Keratinocyte (primary cell): ENCODE measurements around the gene OR10K2. TPM values are rescaled to one million over a fixed set of nuclear protein-coding genes. Genes with fewer than 3 reads are reported as not detected.

ENCODE experiments used
- DNase-seq: peaks from one replicate; pipeline ENCODE4 v3.0.0-alpha.2; 2011; ENCODE audit warnings: low read depth, missing footprints, low spot score
- FAIRE-seq: peaks from 2 replicates; lab custom pipeline; 2011; peaks lifted over from hg19 to GRCh38; lab: Jason Lieb, UNC
- H2AFZ ChIP-seq: 2 replicates; pipeline ENCODE4 v1.6.0; 2012; ENCODE audit warnings: low read length, control low read depth, inconsistent platforms; ENCODE audit not compliant: control insufficient read depth
- H3K27ac ChIP-seq: 2 replicates; pipeline ENCODE4 v1.5.1; 2011; ENCODE audit warnings: low read length; ENCODE audit not compliant: control insufficient read depth, insufficient read depth
- H3K27me3 ChIP-seq: 3 replicates; pipeline ENCODE4 v1.6.0; 2011; ENCODE audit warnings: low read length; ENCODE audit not compliant: control insufficient read depth, insufficient read depth; ENCODE audit errors: extremely low read depth
- H3K36me3 ChIP-seq, 2 experiments: 2 replicates in 1 of 2; 3 replicates in 1 of 2; pipeline ENCODE4 v1.5.1; 2011; ENCODE audit warnings: low read length in 2 of 2, mild to moderate bottlenecking in 1 of 2; ENCODE audit not compliant: control insufficient read depth in 2 of 2, insufficient read depth in 2 of 2; ENCODE audit errors: extremely low read depth in 1 of 2
- H3K4me1 ChIP-seq: 3 replicates; pipeline ENCODE4 v1.5.1; 2011; ENCODE audit warnings: low read length; ENCODE audit not compliant: control insufficient read depth, insufficient read depth; ENCODE audit errors: extremely low read depth
- H3K4me2 ChIP-seq: 3 replicates; pipeline ENCODE4 v1.6.0; 2011; ENCODE audit warnings: low read depth, low read length; ENCODE audit not compliant: control insufficient read depth, insufficient read depth; ENCODE audit errors: extremely low read depth
- H3K4me3 ChIP-seq, 3 experiments: fragments of 200-600 bp in 1 of 3; sonication (generic) in 1 of 3; 2 replicates in 2 of 3; 3 replicates in 1 of 3; pipeline ENCODE4 v1.5.1; 2011 to 2016; ENCODE audit warnings: low read length in 3 of 3, mild to moderate bottlenecking in 3 of 3, control low read depth in 2 of 3, inconsistent platforms in 1 of 3, low read depth in 1 of 3, mixed read lengths in 1 of 3, mixed run types in 1 of 3, moderate library complexity in 1 of 3; ENCODE audit not compliant: control insufficient read depth in 2 of 3, insufficient read depth in 2 of 3; ENCODE audit errors: extremely low read depth in 1 of 3
- H3K79me2 ChIP-seq: 2 replicates; pipeline ENCODE4 v1.6.0; 2012; ENCODE audit warnings: low read length; ENCODE audit not compliant: control insufficient read depth, insufficient read depth
- H3K9ac ChIP-seq: 3 replicates; pipeline ENCODE4 v1.6.0; 2011; ENCODE audit warnings: low read length; ENCODE audit not compliant: control insufficient read depth, insufficient read depth; ENCODE audit errors: extremely low read depth
- H3K9me1 ChIP-seq: 3 replicates; pipeline ENCODE4 v1.6.0; 2011; ENCODE audit warnings: low read length; ENCODE audit not compliant: control insufficient read depth, insufficient read depth; ENCODE audit errors: extremely low read depth
- H3K9me3 ChIP-seq: 2 replicates; pipeline ENCODE4 v1.5.1; 2012; ENCODE audit warnings: low read depth, low read length; ENCODE audit not compliant: control insufficient read depth
- H4K20me1 ChIP-seq: 3 replicates; pipeline ENCODE4 v1.6.0; 2011; ENCODE audit warnings: low read length; ENCODE audit not compliant: control insufficient read depth, insufficient read depth; ENCODE audit errors: extremely low read depth
- CTCF ChIP-seq, 3 experiments: IDR thresholded peaks in 1 of 3; conservative IDR thresholded peaks in 1 of 3; optimal IDR thresholded peaks in 1 of 3; 2 replicates in 2 of 3; 3 replicates in 1 of 3; pipeline versions ENCODE3 to v1.5.1; 2011; ENCODE audit warnings: low read length in 3 of 3, mild to moderate bottlenecking in 3 of 3, moderate library complexity in 2 of 3, control low read depth in 1 of 3, inconsistent platforms in 1 of 3; ENCODE audit not compliant: insufficient read depth in 2 of 3; ENCODE audit errors: extremely low read depth in 1 of 3
- EZH2 ChIP-seq: IDR thresholded peaks from one replicate; pipeline ENCODE4 v1.6.1; 2012; ENCODE audit warnings: inconsistent platforms, mild to moderate bottlenecking, low read length, moderate library complexity
- dilution Hi-C: fragments of 300-500 bp; cut with MboI; formaldehyde crosslinking; loops from one replicate; pipeline ENCODE4 v1.7.0; 2020; ENCODE audit warnings: low sequenced_read_pairs; ENCODE audit not compliant: extremely low pct_ligation_motif_present
- polyA plus RNA-seq, 5 experiments: library from polyadenylated mRNA; depleted of rRNA in 3 of 5; stranded (reverse) in 3 of 5; stranded (forward) in 1 of 5; unstranded in 1 of 5; fragments of >200 nt; gene quantifications; 1 replicate in 1 of 5; 2 replicates in 3 of 5; 3 replicates in 1 of 5; pipeline versions ENCODE4 v1.2.1 to v1.2.3, GENCODE V29; 2011 to 2012; ENCODE audit warnings: missing spikeins in 2 of 5, low read depth in 1 of 5, low replicate concordance in 1 of 5

Gene OR10K2
- polyA plus RNA-seq, 1 donor (not counting 4 experiments of a cell fraction or from before 2014, with no cell fraction given) = not detected

GRCh38 chr1:158391099-158391498 is 34.9 kb downstream of the OR10K2 start:
- TF ChIP-seq CTCF (optimal IDR thresholded peaks at IDR 0.05 in 1 of 3, IDR thresholded peaks at IDR 0.05 in 1 of 3, conservative IDR thresholded peaks at IDR 0.05 in 1 of 3; ENCODE audit: extremely low read depth in 1 of 3, insufficient read depth in 2 of 3, low read length in 3 of 3) (no peak), EZH2 (no peak)
- no peak overlapping the region for H3K27ac ChIP-seq
- DNase-seq (no peak), FAIRE-seq (no peak)
- dilution Hi-C loops = no loop called here
- H4K20me1 ChIP-seq = no peaks in the 10 kb centered on the region
- H3K9ac ChIP-seq = no peak overlapping the region
- H3K4me1 ChIP-seq = no peaks in the 10 kb centered on the region
- H2AFZ ChIP-seq = no peak overlapping the region
- H3K4me3 ChIP-seq = no peak overlapping the region
- no peaks in the 10 kb centered on the region for H3K9me1 ChIP-seq
- no peaks in the 10 kb centered on the region for H3K79me2 ChIP-seq
- H3K9me3 ChIP-seq = no peaks in the 10 kb centered on the region
- H3K36me3 ChIP-seq = no peaks in the 10 kb centered on the region
- no peaks in the 10 kb centered on the region for H3K27me3 ChIP-seq
- H3K4me2 ChIP-seq = no peak overlapping the region

- Histone ChIP-seq H3K9ac (no peak overlapping the region), H3K79me2 (no peaks in the 10 kb centered on the region), H3K27ac (no peak overlapping the region), H3K4me3 (no peak overlapping the region), H3K9me1 (no peaks in the 10 kb centered on the region), H3K4me1 (no peaks in the 10 kb centered on the region), H3K9me3 (no peaks in the 10 kb centered on the region), H2AFZ (no peak overlapping the region), H3K4me2 (no peak overlapping the region), H3K27me3 (no peaks in the 10 kb centered on the region), H3K36me3 (no peaks in the 10 kb centered on the region), H4K20me1 (no peaks in the 10 kb centered on the region)
- dilution Hi-C loops = no loop called here
- TF ChIP-seq CTCF (optimal IDR thresholded peaks at IDR 0.05 in 1 of 3, IDR thresholded peaks at IDR 0.05 in 1 of 3, conservative IDR thresholded peaks at IDR 0.05 in 1 of 3; ENCODE audit: extremely low read depth in 1 of 3, insufficient read depth in 2 of 3, low read length in 3 of 3) (no peak), EZH2 (no peak)
- no peak for FAIRE-seq
- no peak for DNase-seq
Measured at GRCh38 chr1:158390331-158390730, 35.7 kb downstream of the OR10K2 start.
